ENCODE results near the gene CHMP1A. TPM values are rescaled to one million over a fixed set of nuclear protein-coding genes. Genes with fewer than 3 reads are reported as not detected.

The CHMP1A gene
- polyA plus RNA-seq, 2 of the 4 experiments (the other 2 are of a cell fraction): 36.4 to 91.7 TPM

DNA sequence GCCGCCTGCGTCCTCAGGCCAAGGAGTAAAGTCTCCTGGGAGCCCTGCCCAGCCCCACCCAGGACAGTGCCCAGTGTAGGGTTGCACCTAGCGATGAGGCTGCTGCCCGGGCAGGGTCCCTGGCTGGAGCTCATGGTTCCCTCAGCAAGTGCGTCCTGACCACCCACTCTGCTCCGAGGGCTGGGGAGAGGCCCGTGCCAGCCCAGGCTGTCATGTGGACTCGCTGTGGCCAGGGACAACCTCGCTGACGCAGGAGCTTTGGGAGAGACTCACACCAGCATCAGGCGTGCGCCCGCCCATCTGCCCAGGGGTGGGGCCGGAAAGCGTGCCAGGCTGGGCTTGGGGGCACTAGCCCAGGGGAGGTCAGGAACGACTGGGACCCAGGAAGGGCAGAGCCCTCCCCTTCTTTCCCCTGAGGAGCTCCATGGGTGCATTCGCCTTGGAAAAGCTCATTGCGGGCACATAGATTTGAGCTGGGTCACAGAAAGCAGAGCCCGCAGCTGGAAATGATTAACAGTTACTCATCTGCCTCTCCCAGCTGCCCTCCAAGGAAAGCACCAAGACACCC is 24.4 kb downstream of the CHMP1A start (continued):
- no peak for TF ChIP-seq RNF2 (IDR thresholded peaks at IDR 0.05; ENCODE audit: borderline replicate concordance, low read depth)
- no peak for TF ChIP-seq EHF (CRISPR knock-in tag; IDR thresholded peaks at IDR 0.05)
- TF ChIP-seq, protein P1, sequence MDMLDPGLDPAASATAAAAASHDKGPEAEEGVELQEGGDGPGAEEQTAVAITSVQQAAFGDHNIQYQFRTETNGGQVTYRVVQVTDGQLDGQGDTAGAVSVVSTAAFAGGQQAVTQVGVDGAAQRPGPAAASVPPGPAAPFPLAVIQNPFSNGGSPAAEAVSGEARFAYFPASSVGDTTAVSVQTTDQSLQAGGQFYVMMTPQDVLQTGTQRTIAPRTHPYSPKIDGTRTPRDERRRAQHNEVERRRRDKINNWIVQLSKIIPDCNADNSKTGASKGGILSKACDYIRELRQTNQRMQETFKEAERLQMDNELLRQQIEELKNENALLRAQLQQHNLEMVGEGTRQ (IDR thresholded peaks at IDR 0.05): peak; percentile 84
- TF ChIP-seq PHF8 (IDR thresholded peaks at IDR 0.05; ENCODE audit: borderline replicate concordance, low read depth): no peak
- TF ChIP-seq NR3C1 (IDR thresholded peaks at IDR 0.05): no peak
- TF ChIP-seq ZNF302 (CRISPR knock-in tag; IDR thresholded peaks at IDR 0.05): no peak
- TF ChIP-seq, protein P2, sequence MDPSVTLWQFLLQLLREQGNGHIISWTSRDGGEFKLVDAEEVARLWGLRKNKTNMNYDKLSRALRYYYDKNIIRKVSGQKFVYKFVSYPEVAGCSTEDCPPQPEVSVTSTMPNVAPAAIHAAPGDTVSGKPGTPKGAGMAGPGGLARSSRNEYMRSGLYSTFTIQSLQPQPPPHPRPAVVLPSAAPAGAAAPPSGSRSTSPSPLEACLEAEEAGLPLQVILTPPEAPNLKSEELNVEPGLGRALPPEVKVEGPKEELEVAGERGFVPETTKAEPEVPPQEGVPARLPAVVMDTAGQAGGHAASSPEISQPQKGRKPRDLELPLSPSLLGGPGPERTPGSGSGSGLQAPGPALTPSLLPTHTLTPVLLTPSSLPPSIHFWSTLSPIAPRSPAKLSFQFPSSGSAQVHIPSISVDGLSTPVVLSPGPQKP (IDR thresholded peaks at IDR 0.05; ENCODE audit: low read depth, low read length): no peak
- TF ChIP-seq GATA3 (IDR thresholded peaks at IDR 0.05; ENCODE audit: borderline replicate concordance): no peak
- TF ChIP-seq POLR2AphosphoS2 (conservative IDR thresholded peaks at IDR 0.05; ENCODE audit: low read length): no peak
- peak; percentile 73; the same call in 1 of the 2 replicates for TF ChIP-seq BHLHE40 (IDR thresholded peaks at IDR 0.05; ENCODE audit: low read depth, low read length)
- no peak for TF ChIP-seq HOXA7 (CRISPR knock-in tag; IDR thresholded peaks at IDR 0.05)
- TF ChIP-seq HOXB13 (CRISPR knock-in tag; IDR thresholded peaks at IDR 0.05; ENCODE audit: low read depth): peak; percentile 27; the same call in 1 of the 2 replicates
- no peak for TF ChIP-seq JUNB (IDR thresholded peaks at IDR 0.05)
- TF ChIP-seq, protein P3, sequence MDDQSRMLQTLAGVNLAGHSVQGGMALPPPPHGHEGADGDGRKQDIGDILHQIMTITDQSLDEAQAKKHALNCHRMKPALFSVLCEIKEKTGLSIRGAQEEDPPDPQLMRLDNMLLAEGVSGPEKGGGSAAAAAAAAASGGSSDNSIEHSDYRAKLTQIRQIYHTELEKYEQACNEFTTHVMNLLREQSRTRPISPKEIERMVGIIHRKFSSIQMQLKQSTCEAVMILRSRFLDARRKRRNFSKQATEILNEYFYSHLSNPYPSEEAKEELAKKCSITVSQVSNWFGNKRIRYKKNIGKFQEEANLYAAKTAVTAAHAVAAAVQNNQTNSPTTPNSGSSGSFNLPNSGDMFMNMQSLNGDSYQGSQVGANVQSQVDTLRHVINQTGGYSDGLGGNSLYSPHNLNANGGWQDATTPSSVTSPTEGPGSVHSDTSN (IDR thresholded peaks at IDR 0.05): no peak
- no peak for TF ChIP-seq RCOR1 (IDR thresholded peaks at IDR 0.05; ENCODE audit: low read depth, low read length)
- TF ChIP-seq KDM5A (IDR thresholded peaks at IDR 0.05): no peak
- TF ChIP-seq CHD4 (IDR thresholded peaks at IDR 0.05; ENCODE audit: borderline replicate concordance): no peak
- no peak for TF ChIP-seq FOXS1 (CRISPR knock-in tag; IDR thresholded peaks at IDR 0.05)
- TF ChIP-seq, protein P4, sequence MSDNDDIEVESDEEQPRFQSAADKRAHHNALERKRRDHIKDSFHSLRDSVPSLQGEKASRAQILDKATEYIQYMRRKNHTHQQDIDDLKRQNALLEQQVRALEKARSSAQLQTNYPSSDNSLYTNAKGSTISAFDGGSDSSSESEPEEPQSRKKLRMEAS (IDR thresholded peaks at IDR 0.05): peak; percentile 84
- TF ChIP-seq, protein P5, sequence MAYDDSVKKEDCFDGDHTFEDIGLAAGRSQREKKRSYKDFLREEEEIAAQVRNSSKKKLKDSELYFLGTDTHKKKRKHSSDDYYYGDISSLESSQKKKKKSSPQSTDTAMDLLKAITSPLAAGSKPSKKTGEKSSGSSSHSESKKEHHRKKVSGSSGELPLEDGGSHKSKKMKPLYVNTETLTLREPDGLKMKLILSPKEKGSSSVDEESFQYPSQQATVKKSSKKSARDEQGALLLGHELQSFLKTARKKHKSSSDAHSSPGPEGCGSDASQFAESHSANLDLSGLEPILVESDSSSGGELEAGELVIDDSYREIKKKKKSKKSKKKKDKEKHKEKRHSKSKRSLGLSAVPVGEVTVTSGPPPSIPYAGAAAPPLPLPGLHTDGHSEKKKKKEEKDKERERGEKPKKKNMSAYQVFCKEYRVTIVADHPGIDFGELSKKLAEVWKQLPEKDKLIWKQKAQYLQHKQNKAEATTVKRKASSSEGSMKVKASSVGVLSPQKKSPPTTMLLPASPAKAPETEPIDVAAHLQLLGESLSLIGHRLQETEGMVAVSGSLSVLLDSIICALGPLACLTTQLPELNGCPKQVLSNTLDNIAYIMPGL (CRISPR knock-in tag; IDR thresholded peaks at IDR 0.05; ENCODE audit: borderline replicate concordance): no peak
- TF ChIP-seq, protein P6, sequence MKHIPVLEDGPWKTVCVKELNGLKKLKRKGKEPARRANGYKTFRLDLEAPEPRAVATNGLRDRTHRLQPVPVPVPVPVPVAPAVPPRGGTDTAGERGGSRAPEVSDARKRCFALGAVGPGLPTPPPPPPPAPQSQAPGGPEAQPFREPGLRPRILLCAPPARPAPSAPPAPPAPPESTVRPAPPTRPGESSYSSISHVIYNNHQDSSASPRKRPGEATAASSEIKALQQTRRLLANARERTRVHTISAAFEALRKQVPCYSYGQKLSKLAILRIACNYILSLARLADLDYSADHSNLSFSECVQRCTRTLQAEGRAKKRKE (CRISPR knock-in tag; IDR thresholded peaks at IDR 0.05; ENCODE audit: low read depth): 0 out of 2 replicates have a peak, but pooled peaks have one; percentile 20
- TF ChIP-seq, protein P7, sequence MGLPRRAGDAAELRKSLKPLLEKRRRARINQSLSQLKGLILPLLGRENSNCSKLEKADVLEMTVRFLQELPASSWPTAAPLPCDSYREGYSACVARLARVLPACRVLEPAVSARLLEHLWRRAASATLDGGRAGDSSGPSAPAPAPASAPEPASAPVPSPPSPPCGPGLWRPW (IDR thresholded peaks at IDR 0.05): no peak
- no peak for TF ChIP-seq ZFP36 (IDR thresholded peaks at IDR 0.05; ENCODE audit: borderline replicate concordance, partially characterized antibody)
- no peak for TF ChIP-seq RAD21 (conservative IDR thresholded peaks at IDR 0.05 in 1 of 2, IDR thresholded peaks at IDR 0.05 in 1 of 2)
- no peak for TF ChIP-seq CBX8 (IDR thresholded peaks at IDR 0.05)
- no peak for TF ChIP-seq HDAC2 (IDR thresholded peaks at IDR 0.05)
- TF ChIP-seq, protein P8, sequence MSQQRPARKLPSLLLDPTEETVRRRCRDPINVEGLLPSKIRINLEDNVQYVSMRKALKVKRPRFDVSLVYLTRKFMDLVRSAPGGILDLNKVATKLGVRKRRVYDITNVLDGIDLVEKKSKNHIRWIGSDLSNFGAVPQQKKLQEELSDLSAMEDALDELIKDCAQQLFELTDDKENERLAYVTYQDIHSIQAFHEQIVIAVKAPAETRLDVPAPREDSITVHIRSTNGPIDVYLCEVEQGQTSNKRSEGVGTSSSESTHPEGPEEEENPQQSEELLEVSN (IDR thresholded peaks at IDR 0.05; ENCODE audit: borderline replicate concordance, low read depth): peak; percentile 58; the same call in 1 of the 2 replicates
- no peak for TF ChIP-seq TP53 (CRISPR knock-in tag; IDR thresholded peaks at IDR 0.05)
- TF ChIP-seq NPAS2 (CRISPR knock-in tag; IDR thresholded peaks at IDR 0.05; ENCODE audit: borderline replicate concordance): no peak
- no peak for TF ChIP-seq EHMT2 (IDR thresholded peaks at IDR 0.05; ENCODE audit: low read depth)
- TF ChIP-seq TFCP2L1 (CRISPR knock-in tag; IDR thresholded peaks at IDR 0.05): no peak
- TF ChIP-seq CEBPB (IDR thresholded peaks at IDR 0.05): no peak
- TF ChIP-seq, protein P9, sequence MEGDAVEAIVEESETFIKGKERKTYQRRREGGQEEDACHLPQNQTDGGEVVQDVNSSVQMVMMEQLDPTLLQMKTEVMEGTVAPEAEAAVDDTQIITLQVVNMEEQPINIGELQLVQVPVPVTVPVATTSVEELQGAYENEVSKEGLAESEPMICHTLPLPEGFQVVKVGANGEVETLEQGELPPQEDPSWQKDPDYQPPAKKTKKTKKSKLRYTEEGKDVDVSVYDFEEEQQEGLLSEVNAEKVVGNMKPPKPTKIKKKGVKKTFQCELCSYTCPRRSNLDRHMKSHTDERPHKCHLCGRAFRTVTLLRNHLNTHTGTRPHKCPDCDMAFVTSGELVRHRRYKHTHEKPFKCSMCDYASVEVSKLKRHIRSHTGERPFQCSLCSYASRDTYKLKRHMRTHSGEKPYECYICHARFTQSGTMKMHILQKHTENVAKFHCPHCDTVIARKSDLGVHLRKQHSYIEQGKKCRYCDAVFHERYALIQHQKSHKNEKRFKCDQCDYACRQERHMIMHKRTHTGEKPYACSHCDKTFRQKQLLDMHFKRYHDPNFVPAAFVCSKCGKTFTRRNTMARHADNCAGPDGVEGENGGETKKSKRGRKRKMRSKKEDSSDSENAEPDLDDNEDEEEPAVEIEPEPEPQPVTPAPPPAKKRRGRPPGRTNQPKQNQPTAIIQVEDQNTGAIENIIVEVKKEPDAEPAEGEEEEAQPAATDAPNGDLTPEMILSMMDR (IDR thresholded peaks at IDR 0.05): no peak
- TF ChIP-seq EP300 (IDR thresholded peaks at IDR 0.05): no peak; a peak in 1 of 5 replicates
- TF ChIP-seq SMC3 (IDR thresholded peaks at IDR 0.05): no peak
- TF ChIP-seq NFE2L2 (conservative IDR thresholded peaks at IDR 0.05; ENCODE audit: low read length): no peak

Data from A549 (cell line).